ENCODE measurements around the gene UNC119.
A peak's percentile ranks its signal among the peaks of the same experiment; 100 is the strongest.

Gene UNC119

DNA sequence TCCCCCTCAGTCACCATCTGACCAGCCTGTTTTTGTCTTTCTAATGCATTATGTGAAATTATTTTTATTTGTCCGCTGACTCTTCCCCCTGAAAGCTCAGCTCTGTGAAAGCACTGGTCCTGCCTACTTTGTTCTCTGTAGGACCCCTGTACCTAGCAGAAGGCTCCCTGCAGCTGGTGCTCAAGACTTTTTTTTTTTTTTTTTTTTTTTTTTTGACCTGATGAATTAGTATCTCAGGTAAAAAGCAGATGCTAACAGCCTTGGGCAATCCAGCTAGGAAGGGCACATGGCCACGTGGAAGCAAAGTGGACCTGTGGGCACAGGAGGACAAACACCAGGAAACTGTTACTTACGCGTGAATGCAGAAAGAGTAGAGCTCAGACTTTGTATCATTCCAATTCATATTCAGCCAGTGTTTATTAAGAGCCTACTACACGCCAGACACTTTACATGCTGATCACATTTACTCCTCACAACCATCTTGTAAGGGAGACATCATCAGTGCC, 629 bp upstream of the UNC119 start:
- Histone ChIP-seq H3K4me3 (ENCODE audit: low read length) (no peak overlapping the region), H3K27ac (ENCODE audit: low read length) (no peak overlapping the region), H3K4me1 (ENCODE audit: control insufficient read depth, insufficient read depth, low read length) (no peaks in the 10 kb centered on the region), H3K27me3 (ENCODE audit: control insufficient read depth, insufficient read depth, low read length) (no peaks in the 10 kb centered on the region), H3K9me3 (ENCODE audit: control insufficient read depth, insufficient read depth, low read length) (no peaks in the 10 kb centered on the region), H3K36me3 (ENCODE audit: control insufficient read depth, insufficient read depth, low read length) (peaks cover 14% of the 10 kb centered on the region; the same call in 1 of the 2 replicates)
- WGBS (ENCODE audit: insufficient coverage, insufficient read length), result no CpG with 5 or more reads among the region's 5 CpGs
- no peak for DNase-seq (ENCODE audit: low read depth, low spot score)

DNA sequence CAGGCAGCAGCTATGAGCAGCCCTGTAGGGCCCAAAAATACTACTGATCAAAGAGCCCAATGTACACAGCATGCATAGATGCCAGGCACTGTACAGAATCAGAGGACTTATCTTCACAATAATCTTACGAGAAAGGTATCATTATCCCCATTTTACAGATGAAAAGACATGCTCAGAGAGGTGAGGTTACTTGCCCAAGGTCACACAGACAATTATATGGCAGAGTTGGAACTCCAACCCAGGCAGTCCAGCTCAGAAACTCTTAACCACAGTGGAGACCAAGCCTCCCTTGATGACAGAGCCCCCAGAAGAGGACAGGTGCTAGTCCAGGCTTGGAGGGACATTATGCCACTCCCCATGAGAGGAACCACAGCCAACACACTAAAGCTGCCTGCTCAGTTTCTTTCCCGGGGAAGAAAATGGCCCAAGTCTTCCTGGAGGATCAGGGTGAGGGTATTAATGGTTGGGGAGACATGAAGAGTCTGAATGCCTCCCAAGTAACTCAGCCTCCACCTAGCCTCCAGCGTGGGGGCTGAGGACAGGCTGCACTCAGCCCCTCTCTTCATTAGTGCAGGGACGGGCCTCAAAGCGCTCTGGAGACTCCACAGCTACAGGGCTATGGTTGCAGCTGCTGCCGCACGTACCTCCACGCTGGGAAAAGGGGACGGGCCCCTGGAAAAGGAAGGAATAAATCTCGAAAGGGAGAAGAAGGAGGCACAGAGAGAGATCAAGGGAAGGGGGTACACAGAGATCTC, 826 bp downstream of the UNC119 start:
- no peaks in the 10 kb centered on the region for H3K9me3 ChIP-seq (ENCODE audit: control insufficient read depth, insufficient read depth, low read length)
- peaks cover 1% of the 10 kb centered on the region; the same call in 1 of the 2 replicates for H3K4me1 ChIP-seq (ENCODE audit: control insufficient read depth, insufficient read depth, low read length)
- no CpG with 5 or more reads among the region's 10 CpGs for WGBS (ENCODE audit: insufficient coverage, insufficient read length)
- no peak overlapping the region for H3K27ac ChIP-seq (ENCODE audit: low read length)
- H3K36me3 ChIP-seq (ENCODE audit: control insufficient read depth, insufficient read depth, low read length), result peaks cover 16% of the 10 kb centered on the region
- no peaks in the 10 kb centered on the region for H3K27me3 ChIP-seq (ENCODE audit: control insufficient read depth, insufficient read depth, low read length)
- DNase-seq (ENCODE audit: low read depth, low spot score), result no peak
- H3K4me3 ChIP-seq (ENCODE audit: low read length), result peak overlapping the region; percentile 60; the same call in 1 of the 2 replicates

DNA sequence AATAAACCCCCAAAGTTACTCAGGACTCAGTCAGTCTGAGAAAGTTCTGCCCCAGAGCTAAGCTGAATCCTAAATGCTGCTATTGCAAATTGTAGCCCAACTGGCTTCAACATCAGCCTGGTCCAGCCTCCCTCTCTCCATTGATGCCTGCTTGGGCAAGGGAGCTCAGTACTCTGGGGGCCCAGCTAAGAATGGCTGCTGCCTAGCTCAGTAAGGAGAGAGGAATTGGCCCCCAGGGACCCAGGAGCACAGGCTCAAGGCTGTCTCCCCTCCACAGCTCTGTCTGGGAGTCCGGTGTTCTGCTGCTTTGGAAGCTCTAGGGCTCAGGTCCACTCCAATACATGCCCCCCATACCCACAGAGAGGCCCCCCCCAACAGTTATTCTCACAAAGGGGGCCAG, 1.6 kb downstream of the UNC119 start:
- DNase-seq (ENCODE audit: low read depth, low spot score), result no peak
- Histone ChIP-seq H3K27ac (ENCODE audit: low read length) (no peak overlapping the region), H3K36me3 (ENCODE audit: control insufficient read depth, insufficient read depth, low read length) (peaks cover 14% of the 10 kb centered on the region), H3K4me1 (ENCODE audit: control insufficient read depth, insufficient read depth, low read length) (peaks cover 1% of the 10 kb centered on the region; the same call in 1 of the 2 replicates), H3K9me3 (ENCODE audit: control insufficient read depth, insufficient read depth, low read length) (no peaks in the 10 kb centered on the region), H3K27me3 (ENCODE audit: control insufficient read depth, insufficient read depth, low read length) (no peaks in the 10 kb centered on the region), H3K4me3 (ENCODE audit: low read length) (no peak overlapping the region)
- no CpG with 5 or more reads among the region's 1 CpG for WGBS (ENCODE audit: insufficient coverage, insufficient read length)

DNA sequence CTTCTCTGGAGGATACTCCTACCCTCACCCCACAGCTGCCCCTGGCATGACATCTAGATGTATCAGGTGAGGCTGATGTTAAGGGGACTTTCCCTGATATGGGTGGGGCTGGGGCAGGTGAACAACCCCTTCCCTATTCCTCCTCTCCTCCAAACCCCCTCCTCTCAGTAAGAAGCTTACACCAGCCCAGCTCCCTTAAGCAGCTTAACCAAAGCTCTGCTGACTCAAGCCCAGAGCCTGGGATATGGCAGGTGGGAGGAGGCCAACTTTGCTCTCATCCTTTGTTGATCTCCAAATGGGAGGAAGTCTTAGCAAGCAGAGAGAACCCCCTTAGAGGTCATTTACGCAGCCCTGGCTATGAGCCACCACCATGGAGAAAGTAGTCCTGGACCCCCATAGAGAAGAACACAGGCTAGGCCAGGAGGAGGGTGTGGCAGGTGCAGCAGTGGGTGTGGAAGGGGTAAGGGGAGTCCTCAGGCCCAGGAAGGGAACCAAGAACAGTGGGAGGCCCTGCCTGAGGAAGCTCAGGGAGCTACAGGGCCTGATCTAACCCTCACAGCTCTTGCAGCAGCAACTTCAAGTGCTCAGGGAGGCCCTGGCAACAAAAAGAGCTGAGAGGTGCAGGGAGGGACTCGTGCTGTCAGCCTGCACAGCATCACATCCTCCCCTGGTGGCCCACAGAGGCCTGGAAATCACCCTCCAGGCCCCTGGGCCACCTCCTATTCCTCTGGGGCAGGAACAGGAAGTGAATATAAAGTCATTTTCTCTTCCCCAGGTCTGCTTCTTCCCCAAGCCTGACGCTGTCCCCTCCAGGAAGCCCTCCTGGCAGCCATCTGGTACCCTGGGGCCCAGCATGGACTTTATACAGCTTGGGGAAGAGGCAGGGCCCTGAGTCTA, 2.9 kb downstream of the UNC119 start:
- no peak overlapping the region for H3K4me3 ChIP-seq (ENCODE audit: low read length)
- no peaks in the 10 kb centered on the region for H3K27me3 ChIP-seq (ENCODE audit: control insufficient read depth, insufficient read depth, low read length)
- WGBS (ENCODE audit: insufficient coverage, insufficient read length), result no CpG with 5 or more reads among the region's 3 CpGs
- H3K9me3 ChIP-seq (ENCODE audit: control insufficient read depth, insufficient read depth, low read length), result no peaks in the 10 kb centered on the region
- no peak for DNase-seq (ENCODE audit: low read depth, low spot score)
- no peak overlapping the region for H3K27ac ChIP-seq (ENCODE audit: low read length)
- peaks cover 10% of the 10 kb centered on the region for H3K36me3 ChIP-seq (ENCODE audit: control insufficient read depth, insufficient read depth, low read length)
- peaks cover 3% of the 10 kb centered on the region for H3K4me1 ChIP-seq (ENCODE audit: control insufficient read depth, insufficient read depth, low read length)

DNA sequence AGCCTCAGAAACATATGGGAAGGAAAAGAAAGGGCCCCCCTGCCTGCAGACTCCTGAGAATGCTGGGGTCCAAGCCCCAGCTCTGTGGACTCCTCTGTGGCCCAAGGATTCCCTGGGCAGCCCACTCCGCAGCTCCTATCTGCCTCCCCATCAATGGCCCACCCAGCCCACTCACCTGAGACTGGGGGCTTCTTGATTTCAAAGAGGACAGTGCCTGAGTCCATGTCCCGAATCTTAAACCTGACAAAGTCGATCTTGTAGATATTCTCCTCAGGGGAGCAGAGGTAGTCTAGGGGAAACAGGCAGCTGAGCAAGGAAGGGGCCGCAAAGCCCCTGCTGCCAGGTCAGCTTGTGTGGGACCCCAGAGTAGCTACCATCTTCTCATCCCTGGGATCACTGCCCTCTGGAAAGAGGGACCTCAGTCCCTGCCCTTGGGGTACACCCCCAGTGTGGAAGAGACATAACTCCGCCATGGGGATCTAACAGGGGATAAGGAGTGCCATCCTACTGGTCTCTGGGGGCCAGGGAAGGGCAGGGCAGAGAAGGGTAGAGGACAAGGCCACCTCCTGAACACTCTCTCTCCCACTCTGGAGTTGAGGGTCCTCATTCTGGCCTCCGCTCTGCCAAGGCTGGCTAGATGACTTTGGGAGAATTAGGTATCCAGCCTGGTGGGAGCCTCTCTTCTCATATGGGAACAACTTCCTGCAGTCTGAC, 3.9 kb downstream of the UNC119 start:
- Histone ChIP-seq H3K9me3 (ENCODE audit: control insufficient read depth, insufficient read depth, low read length) (no peaks in the 10 kb centered on the region), H3K4me1 (ENCODE audit: control insufficient read depth, insufficient read depth, low read length) (peaks cover 3% of the 10 kb centered on the region), H3K27me3 (ENCODE audit: control insufficient read depth, insufficient read depth, low read length) (no peaks in the 10 kb centered on the region), H3K36me3 (ENCODE audit: control insufficient read depth, insufficient read depth, low read length) (peaks cover 5% of the 10 kb centered on the region), H3K4me3 (ENCODE audit: low read length) (no peak overlapping the region), H3K27ac (ENCODE audit: low read length) (no peak overlapping the region)
- DNase-seq (ENCODE audit: low read depth, low spot score), result no peak
- WGBS (ENCODE audit: insufficient coverage, insufficient read length), result no CpG with 5 or more reads among the region's 6 CpGs

DNA sequence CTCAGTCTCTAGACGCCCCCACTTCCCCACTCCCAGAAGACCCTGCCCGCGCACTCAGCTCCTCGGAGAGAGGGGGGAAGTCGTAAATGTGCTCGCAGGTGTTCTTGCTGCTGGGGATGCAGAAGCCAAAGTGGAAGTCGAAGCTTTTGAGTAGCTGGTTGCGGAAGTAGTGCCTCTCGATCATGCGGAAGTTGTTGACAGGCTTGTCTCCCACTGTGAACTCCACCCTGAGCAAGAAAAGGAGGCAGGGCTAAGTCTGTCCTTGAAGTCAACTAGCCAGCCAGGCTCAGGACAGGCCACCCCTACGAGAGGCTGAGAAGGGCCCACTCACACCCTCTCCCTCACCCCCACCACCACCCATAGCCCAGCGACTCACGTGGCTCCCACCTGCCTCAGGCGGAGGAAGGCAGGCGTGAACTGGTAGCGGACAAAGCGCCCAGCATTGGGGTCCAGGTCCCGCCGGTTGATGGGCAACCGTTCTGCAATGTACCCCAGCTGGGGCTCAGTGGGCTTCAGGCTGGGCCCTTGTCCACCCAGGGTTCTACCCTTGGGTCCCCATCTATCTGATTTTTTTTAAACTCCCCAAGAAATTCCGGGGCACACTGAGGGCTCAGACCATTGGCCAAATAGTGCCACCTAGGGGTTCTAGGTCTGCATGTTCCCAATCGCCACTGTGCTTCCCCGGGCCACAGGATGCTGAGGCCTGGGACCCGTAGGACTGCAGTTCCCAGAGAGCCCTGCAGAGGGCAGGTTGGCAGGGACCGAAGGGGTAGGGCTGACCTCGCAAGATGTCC, 4.6 kb downstream of the UNC119 start:
- Histone ChIP-seq H3K27me3 (ENCODE audit: control insufficient read depth, insufficient read depth, low read length) (no peaks in the 10 kb centered on the region), H3K4me3 (ENCODE audit: low read length) (no peak overlapping the region), H3K27ac (ENCODE audit: low read length) (no peak overlapping the region), H3K4me1 (ENCODE audit: control insufficient read depth, insufficient read depth, low read length) (peaks cover 3% of the 10 kb centered on the region), H3K36me3 (ENCODE audit: control insufficient read depth, insufficient read depth, low read length) (peaks cover 5% of the 10 kb centered on the region), H3K9me3 (ENCODE audit: control insufficient read depth, insufficient read depth, low read length) (no peaks in the 10 kb centered on the region)
- WGBS (ENCODE audit: insufficient coverage, insufficient read length), result no CpG with 5 or more reads among the region's 26 CpGs
- peak; percentile 77 for DNase-seq (ENCODE audit: low read depth, low spot score)

DNA sequence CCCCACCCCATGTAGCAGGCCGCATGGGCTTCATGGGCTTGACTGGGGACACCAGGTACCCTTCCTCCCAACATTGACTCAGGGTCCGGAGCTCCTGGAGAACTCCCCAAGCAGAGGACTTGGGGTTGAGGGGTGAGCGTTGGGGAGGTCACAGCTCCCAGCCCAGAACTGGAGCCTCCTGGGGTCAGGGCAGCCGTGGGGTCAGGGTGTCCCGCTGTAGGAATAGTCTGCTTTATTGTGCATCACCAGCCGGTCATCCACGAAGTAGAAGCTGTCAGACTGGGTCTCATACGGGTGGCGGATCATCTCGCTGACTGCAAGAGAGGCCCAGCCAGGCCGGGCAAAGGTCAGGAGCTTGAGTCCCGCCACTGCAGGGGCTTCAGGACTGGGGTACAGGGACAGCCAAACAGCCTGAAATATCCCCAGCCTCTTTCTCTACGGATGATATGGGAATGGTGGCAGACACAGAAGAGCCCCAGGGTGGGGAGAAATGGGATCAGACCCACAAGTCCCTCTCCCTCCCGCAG, 5.3 kb downstream of the UNC119 start:
- Histone ChIP-seq H3K9me3 (ENCODE audit: control insufficient read depth, insufficient read depth, low read length) (no peaks in the 10 kb centered on the region), H3K27me3 (ENCODE audit: control insufficient read depth, insufficient read depth, low read length) (no peaks in the 10 kb centered on the region), H3K27ac (ENCODE audit: low read length) (no peak overlapping the region), H3K4me3 (ENCODE audit: low read length) (no peak overlapping the region), H3K4me1 (ENCODE audit: control insufficient read depth, insufficient read depth, low read length) (peaks cover 3% of the 10 kb centered on the region), H3K36me3 (ENCODE audit: control insufficient read depth, insufficient read depth, low read length) (peaks cover 5% of the 10 kb centered on the region)
- no peak for DNase-seq (ENCODE audit: low read depth, low spot score)
- no CpG with 5 or more reads among the region's 14 CpGs for WGBS (ENCODE audit: insufficient coverage, insufficient read length)

DNA sequence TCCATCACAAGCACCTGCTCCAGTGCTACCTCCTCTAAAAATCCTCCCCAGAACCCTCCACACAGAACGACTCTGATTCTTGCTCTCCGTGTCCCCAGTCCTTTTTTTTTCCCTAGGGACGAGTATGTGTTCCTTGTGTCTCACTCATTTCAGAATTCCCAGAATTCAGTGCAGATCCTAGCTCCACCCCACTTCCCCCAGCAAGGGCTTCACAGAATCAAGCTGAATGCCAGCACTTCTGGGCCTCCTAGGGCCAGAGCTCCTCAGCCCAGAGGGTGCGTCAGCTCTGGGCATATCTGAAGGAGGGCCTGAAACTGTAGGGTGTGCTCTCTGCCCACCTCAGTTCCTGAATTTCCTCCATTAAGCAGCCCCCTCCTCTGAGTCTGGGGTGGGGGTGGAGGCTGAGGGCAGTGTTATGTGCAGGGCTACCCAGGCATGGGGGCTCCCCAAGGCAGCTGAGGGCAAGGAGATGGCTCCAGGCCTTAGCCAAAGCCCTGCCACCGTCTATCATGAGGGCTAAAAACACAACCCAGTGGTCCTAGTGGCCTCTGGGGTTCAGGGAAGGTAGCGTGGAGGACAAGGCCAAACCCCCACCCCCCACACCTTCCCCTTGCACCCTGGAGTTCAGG, 6.5 kb downstream of the UNC119 start:
- H3K4me3 ChIP-seq (ENCODE audit: low read length), result no peak overlapping the region
- no peak for DNase-seq (ENCODE audit: low read depth, low spot score)
- H3K27ac ChIP-seq (ENCODE audit: low read length), result no peak overlapping the region
- peaks cover 3% of the 10 kb centered on the region for H3K4me1 ChIP-seq (ENCODE audit: control insufficient read depth, insufficient read depth, low read length)
- H3K27me3 ChIP-seq (ENCODE audit: control insufficient read depth, insufficient read depth, low read length), result no peaks in the 10 kb centered on the region
- WGBS (ENCODE audit: insufficient coverage, insufficient read length), result no CpG with 5 or more reads among the region's 6 CpGs
- no peaks in the 10 kb centered on the region for H3K9me3 ChIP-seq (ENCODE audit: control insufficient read depth, insufficient read depth, low read length)
- H3K36me3 ChIP-seq (ENCODE audit: control insufficient read depth, insufficient read depth, low read length), result peaks cover 5% of the 10 kb centered on the region

DNA sequence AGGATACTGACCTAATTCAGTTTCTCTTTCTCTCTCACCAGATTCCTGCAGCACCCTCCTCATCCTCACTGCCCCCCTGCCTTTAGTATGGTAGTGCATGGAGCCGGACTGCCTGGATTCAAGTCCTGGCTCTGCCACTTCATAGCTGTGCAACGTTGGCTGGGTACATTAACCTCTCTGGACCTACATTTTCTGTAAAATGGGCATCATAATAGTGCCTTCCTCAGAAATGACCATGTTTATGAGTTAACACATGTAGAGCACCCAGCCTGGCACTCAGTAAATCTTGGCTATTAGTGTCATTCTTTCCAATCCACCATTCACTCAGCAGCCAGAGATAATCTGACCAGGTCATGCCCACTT, 7.3 kb downstream of the UNC119 start:
- Histone ChIP-seq H3K27me3 (ENCODE audit: control insufficient read depth, insufficient read depth, low read length) (no peaks in the 10 kb centered on the region), H3K4me3 (ENCODE audit: low read length) (no peak overlapping the region), H3K4me1 (ENCODE audit: control insufficient read depth, insufficient read depth, low read length) (peaks cover 3% of the 10 kb centered on the region), H3K27ac (ENCODE audit: low read length) (no peak overlapping the region), H3K9me3 (ENCODE audit: control insufficient read depth, insufficient read depth, low read length) (no peaks in the 10 kb centered on the region), H3K36me3 (ENCODE audit: control insufficient read depth, insufficient read depth, low read length) (peaks cover 5% of the 10 kb centered on the region)
- WGBS (ENCODE audit: insufficient coverage, insufficient read length), result no CpG with 5 or more reads among the region's 2 CpGs
- DNase-seq (ENCODE audit: low read depth, low spot score), result no peak

Measured in iPS DF 6.9 (cell line).